SJSA1 (cell line): ENCODE data around the gene LDLRAD3. TPM values are rescaled to one million over a fixed set of nuclear protein-coding genes. Genes with fewer than 3 reads are reported as not detected.

Source experiments
- DNase-seq, 2 experiments: peaks; one replicate each; pipeline ENCODE4 v3.0.0-alpha.2; 2015 to 2020; ENCODE audit warnings: low spot score in 2 of 2, low read depth in 1 of 2
- H3K27ac ChIP-seq: fragments of 250-450 bp; sonication (Bioruptor Pico); 2 replicates; pipeline ENCODE4 v1.5.1; 2020; ENCODE audit warnings: mild to moderate bottlenecking, moderate library complexity
- H3K27me3 ChIP-seq: fragments of 250-450 bp; sonication (Bioruptor Pico); replicated peaks from 2 replicates; pipeline ENCODE4 v1.5.1; 2020; ENCODE audit warnings: mild to moderate bottlenecking, moderate library complexity
- H3K36me3 ChIP-seq: fragments of 250-450 bp; sonication (Bioruptor Pico); 2 replicates; pipeline ENCODE4 v1.5.1; 2020; ENCODE audit warnings: mild to moderate bottlenecking
- H3K4me1 ChIP-seq: fragments of 250-450 bp; sonication (Bioruptor Pico); replicated peaks from 2 replicates; pipeline ENCODE4 v1.6.1; 2021; ENCODE audit warnings: mild to moderate bottlenecking
- H3K4me3 ChIP-seq: fragments of 250-450 bp; sonication (Bioruptor Pico); 2 replicates; pipeline ENCODE4 v1.5.1; 2020; ENCODE audit warnings: mild to moderate bottlenecking
- H3K9me3 ChIP-seq: fragments of 250-450 bp; sonication (Bioruptor Pico); replicated peaks from 2 replicates; pipeline ENCODE4 v1.5.1; 2020; ENCODE audit warnings: mild to moderate bottlenecking
- total RNA-seq: library from RNA; depleted of rRNA; stranded (reverse); fragments of >200 nt; shearing (Covaris generic); gene quantifications from 2 replicates; pipeline ENCODE4 v1.2.3, GENCODE V29; 2014

LDLRAD3 gene
- total RNA-seq, 1 experiment from 2014 or later, result 5.8 TPM

DNA sequence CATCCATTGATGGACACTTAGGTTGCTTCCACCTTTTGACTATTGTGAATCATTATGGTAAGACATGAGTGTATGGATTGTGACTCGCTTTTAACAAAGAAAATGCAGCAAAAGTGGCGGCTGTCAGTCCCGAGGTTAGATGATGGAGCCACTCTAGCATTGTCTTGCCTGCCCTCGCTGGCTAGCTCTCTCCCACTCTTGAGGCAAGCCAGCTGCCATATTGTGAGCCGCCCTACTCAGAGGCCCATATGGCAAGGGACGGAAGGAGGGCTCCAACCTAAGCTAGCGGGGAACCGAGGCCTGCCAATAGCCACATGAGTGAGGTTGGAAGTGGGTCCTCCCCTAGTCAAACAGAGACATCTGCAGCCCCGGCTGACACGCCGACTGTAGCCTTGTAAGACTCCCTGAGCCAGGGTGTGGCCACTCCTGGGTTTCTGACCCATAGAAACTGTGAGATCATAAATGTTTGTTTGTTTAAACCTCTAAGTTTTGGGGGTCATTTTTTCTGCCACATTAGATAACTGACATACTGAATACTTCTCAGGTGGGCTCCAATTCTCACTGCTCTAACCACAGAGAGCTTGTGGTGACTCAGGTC is 160.2 kb downstream of the LDLRAD3 start:
- no peak overlapping the region for H3K4me3 ChIP-seq
- no peak overlapping the region for H3K27ac ChIP-seq
- no peaks in the 10 kb centered on the region; the same call in 1 of the 2 replicates for H3K4me1 ChIP-seq
- no peaks in the 10 kb centered on the region for H3K36me3 ChIP-seq
- no peaks in the 10 kb centered on the region for H3K27me3 ChIP-seq
- no peaks in the 10 kb centered on the region for H3K9me3 ChIP-seq
- no peak for DNase-seq

DNA sequence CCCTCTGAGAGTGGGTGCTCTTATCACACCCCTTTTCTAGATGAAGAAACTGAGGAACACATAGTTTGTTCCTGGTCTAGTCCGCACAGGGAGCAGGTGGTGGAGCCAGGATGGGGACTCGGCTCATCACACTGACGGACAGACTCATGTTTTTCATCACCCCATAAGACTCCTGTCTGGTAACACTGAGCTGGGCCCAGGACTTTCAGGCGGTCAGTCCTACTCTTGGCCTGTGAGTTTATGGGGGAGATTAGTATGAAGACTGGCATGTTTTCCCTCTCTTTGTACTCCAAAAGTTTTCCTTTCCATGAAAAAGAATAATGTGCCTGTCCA is 160.8 kb downstream of the LDLRAD3 start:
- H3K36me3 ChIP-seq, result no peaks in the 10 kb centered on the region
- H3K4me3 ChIP-seq, result no peak overlapping the region
- H3K9me3 ChIP-seq, result no peaks in the 10 kb centered on the region
- DNase-seq, result no peak
- H3K4me1 ChIP-seq, result no peaks in the 10 kb centered on the region; the same call in 1 of the 2 replicates
- no peak overlapping the region for H3K27ac ChIP-seq
- no peaks in the 10 kb centered on the region for H3K27me3 ChIP-seq

DNA sequence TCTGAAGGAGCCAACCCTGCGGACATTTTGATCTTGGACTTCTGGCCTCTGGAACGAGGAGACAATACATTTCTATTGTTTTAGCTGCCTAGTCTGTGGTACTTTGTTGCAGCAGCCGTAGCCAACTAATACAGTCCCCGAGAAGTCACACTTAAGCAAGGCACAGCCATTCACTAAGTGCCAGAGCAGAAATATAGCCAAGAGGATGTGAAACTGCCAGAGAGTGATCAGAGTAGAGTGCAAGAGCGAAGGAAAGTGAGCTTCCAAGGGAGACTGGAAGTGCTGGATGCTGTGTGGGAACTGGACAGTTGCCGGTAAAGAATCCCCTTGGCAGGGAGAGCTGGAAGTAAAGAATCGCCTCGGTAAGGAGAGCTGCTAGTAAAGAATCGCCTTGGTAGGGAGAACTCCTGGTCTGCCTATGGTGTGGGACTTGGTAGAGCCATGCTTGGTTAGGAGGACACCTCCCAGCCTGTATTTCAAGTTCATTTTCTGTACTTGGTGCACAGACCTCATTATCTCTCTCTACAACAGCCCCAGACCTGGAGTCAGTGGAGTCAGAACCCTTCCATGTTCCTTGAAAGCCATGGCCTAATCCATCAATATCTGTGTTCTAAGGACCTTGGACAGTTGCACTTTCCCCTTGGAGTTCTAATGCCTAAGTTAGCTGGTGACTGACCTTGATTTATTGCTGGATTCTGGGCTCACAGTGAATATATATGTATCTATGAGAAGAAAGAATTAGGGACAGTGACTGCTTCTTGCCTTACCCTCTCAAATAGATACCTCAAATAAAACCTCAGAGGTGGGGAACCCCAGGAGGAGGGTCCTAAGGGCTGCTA is 162.1 kb downstream of the LDLRAD3 start:
- DNase-seq, result no peak
- H3K4me3 ChIP-seq, result no peak overlapping the region
- no peaks in the 10 kb centered on the region; the same call in 1 of the 2 replicates for H3K4me1 ChIP-seq
- H3K27ac ChIP-seq, result no peak overlapping the region
- no peaks in the 10 kb centered on the region for H3K27me3 ChIP-seq
- no peaks in the 10 kb centered on the region for H3K36me3 ChIP-seq
- H3K9me3 ChIP-seq, result no peaks in the 10 kb centered on the region

DNA sequence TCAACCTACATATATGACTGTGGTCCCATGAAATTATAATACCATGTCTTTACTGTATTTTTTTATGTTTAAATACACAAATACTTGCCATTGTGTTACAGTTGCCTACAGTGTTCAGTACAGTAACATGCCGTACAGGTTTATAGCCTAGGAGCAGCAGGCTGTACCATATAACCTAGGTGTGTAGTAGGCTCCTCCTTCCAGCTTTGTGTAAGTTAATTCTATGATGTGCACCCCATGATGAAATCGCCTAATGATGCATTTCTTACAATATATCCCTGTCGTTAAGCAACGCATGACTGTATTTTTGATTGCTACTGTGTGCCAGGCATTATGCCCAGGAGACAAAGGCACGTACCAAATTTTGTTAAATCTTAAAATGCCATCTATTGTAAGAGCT is 163.7 kb downstream of the LDLRAD3 start:
- DNase-seq, result no peak
- no peaks in the 10 kb centered on the region for H3K27me3 ChIP-seq
- H3K36me3 ChIP-seq, result no peaks in the 10 kb centered on the region
- no peak overlapping the region for H3K4me3 ChIP-seq
- no peaks in the 10 kb centered on the region; the same call in 1 of the 2 replicates for H3K4me1 ChIP-seq
- H3K27ac ChIP-seq, result no peak overlapping the region
- H3K9me3 ChIP-seq, result no peaks in the 10 kb centered on the region

DNA sequence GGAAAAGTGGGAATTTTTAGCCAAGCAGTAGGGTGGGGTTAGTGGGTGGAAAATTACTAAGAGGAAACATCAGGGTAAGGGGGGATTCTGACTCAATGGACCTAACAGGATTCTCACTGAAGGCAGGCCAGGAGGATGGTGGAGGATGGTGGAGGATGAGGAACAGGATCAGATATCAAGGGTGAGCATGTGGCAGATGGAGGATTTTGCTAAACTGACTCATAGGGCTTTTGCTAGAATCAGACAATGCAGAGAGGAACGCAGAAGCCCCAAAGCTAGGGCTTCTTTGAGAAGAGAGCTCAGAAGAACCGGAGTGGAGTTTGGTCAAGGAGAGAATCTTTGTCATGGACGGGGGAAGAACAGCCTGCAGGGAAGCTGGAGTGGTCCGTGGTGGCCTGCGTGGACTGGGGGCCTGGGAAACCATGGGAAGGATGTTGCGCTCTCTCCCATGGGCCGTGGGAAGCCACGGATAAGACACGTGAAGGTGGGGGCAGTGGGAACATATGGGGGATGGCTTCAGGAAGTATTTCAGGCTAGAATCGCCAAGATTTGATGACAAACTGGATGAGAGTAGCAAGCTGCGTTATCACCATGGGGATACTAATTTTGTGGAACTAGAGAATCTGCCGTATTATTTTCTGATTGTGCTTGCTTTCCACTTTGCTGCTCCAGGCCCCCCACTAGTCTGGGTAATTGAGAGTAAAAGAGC is 165.2 kb downstream of the LDLRAD3 start:
- H3K27me3 ChIP-seq, result no peaks in the 10 kb centered on the region
- H3K4me3 ChIP-seq, result no peak overlapping the region
- DNase-seq, result no peak
- no peaks in the 10 kb centered on the region; the same call in 1 of the 2 replicates for H3K4me1 ChIP-seq
- no peaks in the 10 kb centered on the region for H3K9me3 ChIP-seq
- H3K36me3 ChIP-seq, result no peaks in the 10 kb centered on the region
- no peak overlapping the region for H3K27ac ChIP-seq

DNA sequence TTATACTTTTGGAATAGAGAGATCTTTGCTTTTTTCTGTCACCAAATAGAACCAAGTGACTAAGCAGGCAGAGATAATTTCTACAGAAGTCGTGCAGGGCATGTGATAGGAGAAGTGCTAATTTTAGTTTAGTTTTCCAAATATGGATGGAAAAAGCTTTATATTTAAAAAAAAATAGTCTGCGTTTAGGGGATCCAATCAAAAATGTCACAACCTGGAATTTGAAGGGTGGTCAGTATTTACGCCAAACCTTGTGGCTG is 165.7 kb downstream of the LDLRAD3 start:
- H3K4me3 ChIP-seq, result no peak overlapping the region
- H3K4me1 ChIP-seq, result no peaks in the 10 kb centered on the region; the same call in 1 of the 2 replicates
- no peak for DNase-seq
- no peaks in the 10 kb centered on the region for H3K27me3 ChIP-seq
- H3K27ac ChIP-seq, result no peak overlapping the region
- H3K36me3 ChIP-seq, result no peaks in the 10 kb centered on the region
- no peaks in the 10 kb centered on the region for H3K9me3 ChIP-seq

DNA sequence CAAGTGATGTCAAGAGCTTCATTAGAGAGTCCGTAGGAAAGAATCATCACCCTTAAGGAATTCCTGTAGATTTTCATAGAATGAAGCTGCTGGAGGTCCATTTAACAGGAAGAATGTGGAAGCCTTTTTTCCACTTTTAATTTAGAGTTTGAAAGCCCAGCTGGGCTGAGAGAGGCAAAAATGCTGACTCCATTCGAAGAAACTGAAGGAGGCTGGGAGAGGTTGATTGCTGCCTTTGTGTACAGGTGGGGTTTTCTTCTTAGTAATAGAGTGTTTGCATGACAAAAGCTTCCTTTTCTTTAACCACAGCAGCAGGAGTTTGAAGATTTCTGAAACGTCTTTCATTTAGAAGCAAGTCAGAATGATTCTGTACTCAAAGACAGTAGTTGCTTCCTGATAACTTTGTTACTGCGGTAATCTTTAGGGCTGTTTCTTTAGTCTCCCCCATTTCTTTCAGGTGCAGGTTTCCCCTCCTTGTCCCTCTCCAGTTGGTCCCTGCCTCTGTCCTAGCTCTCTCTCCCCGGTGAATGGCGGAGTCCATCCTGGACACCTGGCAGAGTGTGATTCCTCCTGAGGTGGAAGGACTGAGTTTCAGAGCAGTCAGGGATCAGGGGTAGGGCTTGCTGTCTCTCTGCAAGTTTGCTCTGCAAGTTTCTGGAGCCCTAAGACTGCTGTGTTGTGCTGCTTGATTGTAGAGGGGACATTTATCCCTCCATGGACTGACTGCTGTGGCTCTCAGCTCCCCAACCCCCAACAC is 166.2 kb downstream of the LDLRAD3 start:
- H3K27ac ChIP-seq, result no peak overlapping the region
- no peak overlapping the region for H3K4me3 ChIP-seq
- no peaks in the 10 kb centered on the region; the same call in 1 of the 2 replicates for H3K4me1 ChIP-seq
- DNase-seq, result no peak
- H3K9me3 ChIP-seq, result no peaks in the 10 kb centered on the region
- no peaks in the 10 kb centered on the region for H3K36me3 ChIP-seq
- H3K27me3 ChIP-seq, result no peaks in the 10 kb centered on the region

DNA sequence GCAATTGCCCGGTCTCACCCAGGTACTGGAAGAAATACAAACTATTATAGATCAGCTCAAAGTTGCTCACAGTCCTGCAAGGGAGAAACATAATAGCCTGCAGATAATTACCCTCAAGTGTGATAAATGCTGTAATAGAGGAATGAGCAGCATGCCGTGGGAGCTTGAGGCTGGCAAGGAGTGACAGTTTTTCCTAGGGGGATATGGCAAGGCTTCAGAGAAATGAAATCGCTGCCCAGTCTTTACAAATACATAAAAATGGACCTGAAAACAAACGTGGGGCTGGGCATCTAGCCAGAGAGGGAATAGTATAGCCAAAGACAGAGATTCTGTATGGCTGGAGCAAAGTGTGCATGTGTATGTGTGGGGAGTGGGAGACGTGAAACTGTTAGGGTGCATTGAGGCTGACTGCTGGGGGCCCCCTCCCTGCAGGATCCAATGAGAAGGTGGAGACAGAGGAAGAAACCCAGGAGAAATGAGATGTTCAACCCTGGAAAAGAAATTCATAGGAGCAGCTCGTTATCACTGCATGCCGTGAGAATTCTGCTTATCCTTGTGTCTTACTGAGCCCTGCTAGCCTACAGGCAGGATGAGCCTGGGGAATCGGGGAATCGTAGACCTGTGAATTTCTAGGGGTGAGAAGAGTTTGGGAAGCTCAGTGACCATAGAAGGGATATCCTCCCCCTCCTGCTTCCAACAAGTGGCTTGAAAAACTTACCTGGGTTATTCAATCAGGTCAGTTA is 167.0 kb downstream of the LDLRAD3 start:
- DNase-seq, result no peak
- H3K27me3 ChIP-seq, result no peaks in the 10 kb centered on the region

DNA sequence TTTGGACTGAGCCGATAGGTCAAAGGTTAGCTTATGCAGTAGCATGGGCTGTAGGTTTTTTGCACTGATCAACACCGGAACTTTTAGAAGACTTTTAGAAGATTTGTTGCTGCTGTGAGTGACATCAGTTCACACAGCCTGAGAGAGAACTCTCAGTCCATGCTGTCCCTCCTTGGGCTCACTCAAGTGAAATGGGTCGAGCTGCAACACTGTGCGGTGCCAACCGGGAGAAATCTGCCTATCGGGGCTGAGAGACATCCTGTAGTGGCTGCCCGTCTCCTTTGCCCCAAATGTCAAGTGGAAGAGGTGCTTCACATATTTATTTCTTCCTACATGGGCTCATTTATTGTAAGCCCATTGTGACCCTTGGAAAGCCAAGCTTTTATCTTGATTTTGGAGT is 170.2 kb downstream of the LDLRAD3 start:
- H3K4me1 ChIP-seq, result no peaks in the 10 kb centered on the region
- H3K9me3 ChIP-seq, result no peaks in the 10 kb centered on the region
- no peak overlapping the region for H3K4me3 ChIP-seq
- no peak for DNase-seq
- no peak overlapping the region for H3K27ac ChIP-seq
- no peaks in the 10 kb centered on the region for H3K27me3 ChIP-seq
- H3K36me3 ChIP-seq, result no peaks in the 10 kb centered on the region

More for the DNA sequence above, 167.0 kb downstream of the LDLRAD3 start:
- no peaks in the 10 kb centered on the region for H3K36me3 ChIP-seq
- no peaks in the 10 kb centered on the region for H3K9me3 ChIP-seq
- H3K4me3 ChIP-seq, result no peak overlapping the region
- no peaks in the 10 kb centered on the region for H3K4me1 ChIP-seq
- H3K27ac ChIP-seq, result no peak overlapping the region

DNA sequence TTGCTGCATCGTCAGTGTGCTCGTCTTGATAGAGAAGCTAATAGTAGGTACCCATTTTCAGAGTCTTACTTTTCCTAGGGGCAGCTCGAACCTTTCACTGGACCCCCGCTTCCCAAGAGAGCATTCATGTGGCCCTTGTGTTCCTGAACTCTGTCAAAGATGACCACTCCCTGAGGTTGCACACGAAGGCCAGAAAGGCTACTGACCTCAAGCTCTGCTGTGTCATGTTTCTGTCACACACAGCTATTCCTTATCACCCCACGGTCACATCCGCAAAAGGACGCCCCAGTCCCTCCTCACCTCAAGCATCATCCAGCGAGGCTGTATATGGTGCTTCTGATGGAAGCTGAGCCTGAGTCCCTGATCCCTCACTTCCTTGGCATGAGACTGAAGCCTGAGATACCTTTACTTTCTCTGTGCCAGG is 171.5 kb downstream of the LDLRAD3 start:
- Histone ChIP-seq H3K9me3 (no peaks in the 10 kb centered on the region), H3K27ac (no peak overlapping the region), H3K4me3 (no peak overlapping the region), H3K36me3 (no peaks in the 10 kb centered on the region), H3K27me3 (no peaks in the 10 kb centered on the region), H3K4me1 (no peaks in the 10 kb centered on the region)
- DNase-seq, result no peak

DNA sequence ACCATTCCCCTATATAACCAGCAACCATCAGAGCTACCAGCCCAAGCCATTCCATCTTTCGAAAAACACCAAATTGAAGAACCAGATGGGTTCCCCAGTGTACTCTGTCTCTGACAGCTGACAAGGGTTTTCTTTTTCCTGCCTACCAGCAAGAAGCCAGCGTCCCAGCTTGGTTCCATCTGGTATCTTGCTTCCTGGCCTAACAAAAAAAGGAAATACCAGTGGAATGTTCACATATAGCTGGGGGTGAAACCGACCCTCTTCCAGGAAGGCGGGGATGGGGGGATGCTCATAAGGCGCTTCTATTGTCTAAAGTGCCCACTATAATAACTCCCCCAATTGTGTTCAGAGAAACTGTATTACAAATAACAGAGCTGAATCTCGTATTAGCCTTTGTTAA is 172.3 kb downstream of the LDLRAD3 start:
- Histone ChIP-seq H3K9me3 (no peaks in the 10 kb centered on the region), H3K36me3 (no peaks in the 10 kb centered on the region), H3K4me3 (no peak overlapping the region), H3K27me3 (no peaks in the 10 kb centered on the region), H3K27ac (no peak overlapping the region), H3K4me1 (no peaks in the 10 kb centered on the region)
- DNase-seq, result no peak

DNA sequence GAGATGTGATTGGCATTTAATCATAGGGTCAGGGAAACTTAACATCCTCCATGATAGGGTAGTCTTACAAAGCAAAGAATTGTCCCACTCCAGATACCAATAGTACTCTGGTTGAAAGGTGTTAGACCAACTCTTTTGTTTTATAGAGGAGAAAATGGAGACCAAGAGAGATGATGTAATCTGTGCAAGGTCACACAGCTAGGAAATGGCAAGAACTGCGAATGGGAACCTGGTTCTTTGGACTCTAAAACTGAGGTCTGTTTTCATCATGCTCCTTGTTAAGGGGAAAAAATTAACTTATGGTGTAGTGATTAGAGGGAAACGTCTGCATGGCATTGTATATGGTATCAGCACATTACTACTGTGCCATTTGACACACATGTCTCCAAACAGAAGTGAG is 174.2 kb downstream of the LDLRAD3 start:
- Histone ChIP-seq H3K4me3 (no peak overlapping the region), H3K27me3 (no peaks in the 10 kb centered on the region), H3K27ac (no peak overlapping the region), H3K36me3 (no peaks in the 10 kb centered on the region), H3K4me1 (no peaks in the 10 kb centered on the region; the same call in 1 of the 2 replicates), H3K9me3 (no peaks in the 10 kb centered on the region)
- no peak for DNase-seq

DNA sequence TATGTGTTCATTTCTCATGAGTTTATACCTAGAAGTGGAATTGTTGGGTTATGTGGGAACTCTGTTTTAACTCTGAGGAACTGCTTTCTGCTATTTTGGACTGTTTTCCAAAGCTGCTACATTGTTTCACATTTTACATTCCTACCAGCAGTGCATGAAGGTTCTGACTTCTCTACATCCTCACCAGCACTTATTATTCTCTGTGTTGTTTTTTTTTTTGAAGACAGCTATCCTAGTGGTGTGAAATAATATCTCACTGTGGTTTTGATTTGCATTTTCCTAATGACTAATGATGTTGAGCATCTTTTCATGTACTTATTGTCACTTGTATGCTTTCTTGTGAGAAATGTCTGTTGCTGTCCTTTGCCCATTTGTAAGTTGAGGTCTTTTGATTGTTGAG is 175.4 kb downstream of the LDLRAD3 start:
- Histone ChIP-seq H3K9me3 (no peaks in the 10 kb centered on the region), H3K27me3 (no peaks in the 10 kb centered on the region), H3K36me3 (no peaks in the 10 kb centered on the region), H3K4me1 (no peaks in the 10 kb centered on the region; the same call in 1 of the 2 replicates), H3K27ac (no peak overlapping the region), H3K4me3 (no peak overlapping the region)
- DNase-seq, result no peak
